CD1c-positive myeloid dendritic cell (primary cell): Measurements from ENCODE around the gene KCNH6.

Source experiments
- DNase-seq: peaks from one replicate; pipeline ENCODE4 v3.0.0-alpha.2; 2016; ENCODE audit errors: extremely low spot score

Gene KCNH6

GRCh38 chr17:63488851-63489250 lies 34.3 kb upstream of the KCNH6 start:
- DNase-seq, result no peak

DNA sequence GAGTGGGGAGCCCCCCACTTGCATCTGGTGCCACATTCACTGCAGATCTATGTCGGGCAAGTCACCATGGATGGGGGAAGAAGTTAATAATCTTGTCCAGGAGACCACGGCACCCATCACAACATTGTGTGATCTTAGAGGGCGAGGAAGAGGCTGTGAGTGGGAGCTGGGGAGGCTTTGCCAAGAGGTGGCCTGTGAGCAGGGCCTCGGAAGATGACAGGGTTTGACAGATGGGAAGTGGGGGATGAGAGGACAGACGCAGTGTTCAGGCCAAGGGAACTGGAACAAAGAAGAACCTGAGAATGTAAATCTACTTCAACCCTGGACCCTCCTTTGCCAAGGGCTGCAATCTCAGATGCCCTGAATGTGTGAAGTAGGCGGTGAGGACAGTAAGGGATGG lies 33.9 kb upstream of the KCNH6 start:
- no peak for DNase-seq

DNA sequence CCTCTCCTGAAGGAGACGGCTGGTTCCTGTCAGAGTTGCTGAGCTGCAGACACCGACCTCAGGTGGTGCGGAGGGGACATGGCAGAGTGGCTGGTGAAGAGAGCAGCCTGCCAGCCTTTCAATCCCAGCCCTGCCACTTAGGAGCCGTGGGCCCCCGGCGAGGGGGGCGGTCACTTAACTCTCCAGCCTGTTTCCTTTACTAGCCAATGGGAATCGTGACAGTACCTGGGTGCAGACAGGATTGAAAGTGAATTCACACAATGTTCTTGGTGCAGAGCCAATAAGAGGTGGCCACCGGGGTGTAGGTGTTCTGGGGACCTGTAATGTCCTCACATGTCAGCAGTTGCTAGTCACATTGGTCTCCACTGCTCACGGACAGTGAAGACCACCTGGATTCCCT lies 32.8 kb upstream of the KCNH6 start:
- no peak for DNase-seq

DNA sequence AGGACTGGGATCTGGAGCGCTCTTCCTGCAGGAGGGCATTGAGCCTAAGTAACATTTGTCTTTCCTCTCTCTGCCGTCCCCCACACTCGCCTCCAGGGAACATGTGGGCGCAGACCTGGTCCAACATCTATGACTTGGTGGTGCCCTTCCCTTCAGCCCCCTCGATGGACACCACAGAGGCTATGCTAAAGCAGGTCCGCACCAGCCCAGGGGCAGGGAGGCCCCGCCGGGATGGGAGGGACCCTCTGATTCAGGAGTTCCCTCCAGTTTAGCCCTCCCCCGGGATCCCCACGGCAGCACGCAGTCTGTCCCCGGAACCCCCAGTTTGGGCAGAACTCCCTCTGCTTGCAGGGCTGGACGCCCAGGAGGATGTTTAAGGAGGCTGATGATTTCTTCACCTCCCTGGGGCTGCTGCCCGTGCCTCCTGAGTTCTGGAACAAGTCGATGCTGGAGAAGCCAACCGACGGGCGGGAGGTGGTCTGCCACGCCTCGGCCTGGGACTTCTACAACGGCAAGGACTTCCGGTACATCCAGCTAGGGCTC lies 32.2 kb upstream of the KCNH6 start:
- DNase-seq, result no peak

DNA sequence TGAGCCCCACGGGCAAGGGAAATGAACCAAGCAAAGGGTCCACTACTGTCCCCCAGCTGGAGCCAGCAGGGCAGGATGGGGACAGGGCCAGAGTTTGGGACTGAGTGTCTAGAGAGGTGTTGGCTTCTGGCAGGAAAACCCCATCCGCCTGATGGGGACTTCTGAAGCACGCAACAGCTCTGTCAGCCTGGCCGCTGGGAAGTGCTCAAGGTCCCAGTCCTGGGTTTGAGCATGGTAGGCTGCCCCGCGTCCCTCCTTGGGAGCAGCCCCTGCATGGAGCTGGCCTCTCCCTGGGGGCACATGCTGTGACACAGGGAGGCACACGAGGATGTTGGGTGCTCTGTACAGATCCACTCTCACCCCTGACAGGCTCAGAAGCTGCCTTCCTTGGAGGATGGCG lies 31.7 kb upstream of the KCNH6 start:
- DNase-seq, result no peak

- DNase-seq, result no peak
Observed at GRCh38 chr17:63491977-63492618, 31.1 kb upstream of the KCNH6 start.

GRCh38 chr17:63492940-63493339 lies 30.2 kb upstream of the KCNH6 start:
- DNase-seq, result no peak

DNA sequence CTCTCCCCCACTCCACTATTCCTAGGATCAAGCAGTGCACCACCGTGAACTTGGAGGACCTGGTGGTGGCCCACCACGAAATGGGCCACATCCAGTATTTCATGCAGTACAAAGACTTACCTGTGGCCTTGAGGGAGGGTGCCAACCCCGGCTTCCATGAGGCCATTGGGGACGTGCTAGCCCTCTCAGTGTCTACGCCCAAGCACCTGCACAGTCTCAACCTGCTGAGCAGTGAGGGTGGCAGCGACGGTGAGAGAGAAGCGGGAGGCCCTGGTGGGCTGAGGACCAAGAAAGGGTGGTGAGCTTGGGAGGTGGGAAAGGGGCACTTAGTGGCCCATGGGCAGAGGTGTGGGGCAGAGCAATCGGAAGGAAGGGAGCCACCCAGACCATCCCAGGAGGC lies 29.7 kb upstream of the KCNH6 start:
- DNase-seq, result no peak

DNA sequence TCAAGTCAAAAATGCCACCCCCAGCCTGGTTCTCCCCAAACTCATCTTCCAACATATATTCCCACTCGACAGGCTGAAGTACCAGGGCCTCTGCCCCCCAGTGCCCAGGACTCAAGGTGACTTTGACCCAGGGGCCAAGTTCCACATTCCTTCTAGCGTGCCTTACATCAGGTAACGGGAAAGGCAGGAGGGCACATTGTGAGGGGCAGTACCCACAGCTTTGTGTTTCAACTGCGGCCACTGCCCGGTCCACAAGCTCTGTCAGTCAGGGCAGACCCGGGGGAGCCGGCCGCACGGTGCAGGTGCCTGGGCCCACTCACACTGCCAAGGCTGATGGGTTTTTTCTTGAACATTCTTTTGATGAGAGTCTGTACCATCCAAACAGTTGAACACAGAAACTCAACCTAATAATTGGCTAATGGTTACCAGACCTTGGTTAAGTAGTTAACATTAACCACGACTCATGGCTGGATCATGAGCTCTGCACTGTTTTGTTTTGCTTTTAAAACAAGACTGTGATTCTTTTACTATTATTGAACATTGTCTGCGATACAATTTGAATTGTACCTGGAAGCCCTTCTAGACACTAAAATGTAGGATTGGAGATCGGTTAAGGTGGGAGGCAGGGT lies 28.7 kb upstream of the KCNH6 start:
- DNase-seq, result no peak

GRCh38 chr17:63495491-63495890 lies 27.7 kb upstream of the KCNH6 start:
- no peak for DNase-seq

DNA sequence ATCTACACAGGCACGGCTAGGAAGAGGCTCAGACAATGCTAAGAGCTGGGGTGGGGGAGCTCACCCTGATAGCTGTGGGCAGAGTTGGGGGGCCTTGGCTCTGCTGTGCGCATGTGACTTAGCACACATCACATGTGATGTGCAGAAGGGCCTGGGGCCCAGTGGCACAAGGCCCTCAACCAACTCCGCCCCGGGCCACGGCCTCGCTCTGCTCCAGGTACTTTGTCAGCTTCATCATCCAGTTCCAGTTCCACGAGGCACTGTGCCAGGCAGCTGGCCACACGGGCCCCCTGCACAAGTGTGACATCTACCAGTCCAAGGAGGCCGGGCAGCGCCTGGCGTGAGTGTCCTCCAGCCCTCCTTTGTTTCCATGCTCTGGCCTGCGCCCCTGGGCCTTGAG lies 27.0 kb upstream of the KCNH6 start:
- no peak for DNase-seq

GRCh38 chr17:63496663-63497400 lies 26.3 kb upstream of the KCNH6 start:
- DNase-seq, result no peak

DNA sequence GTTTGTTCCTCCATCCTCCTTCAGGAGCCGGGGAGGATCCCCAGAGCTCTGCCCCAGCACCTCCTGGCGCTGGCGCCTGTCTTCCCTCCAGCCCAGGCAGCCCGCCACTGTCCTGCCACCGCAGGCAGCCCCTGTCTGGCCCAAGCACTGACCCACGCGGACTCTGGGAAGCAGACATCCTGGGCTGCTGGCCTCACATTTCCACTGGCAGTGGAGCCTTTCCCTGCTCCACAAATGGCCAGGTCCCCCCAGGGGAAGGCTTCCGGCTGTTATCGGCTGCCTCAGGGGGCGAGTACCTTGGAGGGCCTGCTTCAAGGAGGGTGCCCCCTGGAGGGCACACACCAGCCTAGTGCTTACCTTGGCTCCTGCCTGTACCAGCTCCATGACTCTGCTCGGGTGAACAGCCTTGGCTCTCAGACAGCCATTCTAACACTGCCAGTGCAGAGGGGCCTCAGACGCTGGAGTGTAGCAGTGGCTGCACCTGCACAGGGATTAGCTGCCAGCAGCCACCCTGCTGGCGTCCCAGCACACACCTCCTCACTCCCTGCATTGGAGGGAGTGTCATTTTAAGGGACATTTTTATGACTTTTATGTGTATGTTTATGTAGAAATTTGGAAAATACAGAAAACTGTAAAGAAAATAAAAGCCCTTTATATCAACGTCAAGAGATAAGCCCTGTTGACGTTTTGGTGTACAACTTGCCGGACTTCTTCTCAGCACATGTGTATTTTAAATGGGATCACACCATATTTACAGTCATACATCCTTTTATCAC lies 25.3 kb upstream of the KCNH6 start:
- DNase-seq, result no peak

GRCh38 chr17:63498626-63499195 lies 24.4 kb upstream of the KCNH6 start:
- no peak for DNase-seq

DNA sequence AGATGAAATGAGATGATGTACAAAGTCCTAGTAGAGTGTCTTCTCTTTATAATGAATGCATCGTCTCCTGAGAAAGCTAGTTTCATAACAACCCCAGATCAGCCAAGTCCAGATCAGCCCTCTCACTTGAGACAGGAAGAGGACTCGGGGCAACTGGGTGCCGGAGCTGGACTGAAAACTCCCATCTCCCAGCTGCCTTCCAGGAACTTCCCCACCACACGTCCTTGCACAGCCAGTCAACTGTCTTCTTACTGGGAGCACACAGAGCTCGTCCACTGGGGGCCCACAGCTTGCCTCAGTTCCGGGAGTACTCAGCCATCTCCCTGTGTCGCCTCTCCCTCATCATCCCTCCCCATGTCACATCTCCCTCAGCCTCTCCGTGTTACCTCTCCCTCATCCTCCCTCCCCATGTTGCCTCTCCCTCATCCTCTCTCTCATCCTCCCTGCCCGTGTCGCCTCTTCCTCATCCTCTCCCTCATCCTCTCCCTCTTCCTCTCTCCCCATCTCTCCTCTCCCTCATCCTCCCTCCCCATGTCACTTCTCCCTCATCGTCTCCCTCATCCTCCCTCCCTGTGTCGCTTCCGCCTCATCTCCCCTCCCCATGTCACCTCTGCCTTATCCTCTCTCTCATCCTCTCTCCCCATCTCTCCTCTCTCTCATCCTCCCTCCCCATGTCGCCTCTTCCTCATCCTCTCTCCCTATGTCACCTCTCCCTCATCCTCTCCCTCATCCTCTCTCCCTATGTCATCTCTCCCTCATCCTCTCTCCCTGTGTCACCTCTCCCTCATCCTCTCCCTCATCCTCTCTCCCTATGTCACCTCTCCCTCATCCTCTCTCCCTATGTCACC lies 22.4 kb upstream of the KCNH6 start:
- DNase-seq, result peak; percentile 60

GRCh38 chr17:63503341-63503705 lies 19.8 kb upstream of the KCNH6 start:
- no peak for DNase-seq

DNA sequence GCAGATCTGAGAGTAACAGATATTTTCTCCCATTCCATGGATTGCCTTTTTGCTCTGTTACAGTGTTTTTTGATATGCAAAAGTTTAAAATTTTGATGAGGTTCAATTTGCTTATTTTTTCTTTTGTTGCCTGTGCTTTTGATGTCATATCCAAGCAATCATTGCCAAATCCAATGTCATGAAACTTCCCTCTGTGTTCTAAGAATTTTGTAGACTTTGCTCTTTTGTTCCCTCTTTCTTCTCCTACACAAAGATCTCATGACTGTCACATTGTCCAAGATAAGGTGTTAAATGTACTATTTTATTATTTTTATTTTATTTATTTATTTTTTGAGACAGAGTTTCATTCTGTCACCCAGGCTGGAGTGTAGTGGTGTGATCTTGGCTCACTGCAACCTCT lies 18.9 kb upstream of the KCNH6 start:
- peak; percentile 75 for DNase-seq

GRCh38 chr17:63505341-63505740 lies 17.8 kb upstream of the KCNH6 start:
- peak; percentile 76 for DNase-seq

DNA sequence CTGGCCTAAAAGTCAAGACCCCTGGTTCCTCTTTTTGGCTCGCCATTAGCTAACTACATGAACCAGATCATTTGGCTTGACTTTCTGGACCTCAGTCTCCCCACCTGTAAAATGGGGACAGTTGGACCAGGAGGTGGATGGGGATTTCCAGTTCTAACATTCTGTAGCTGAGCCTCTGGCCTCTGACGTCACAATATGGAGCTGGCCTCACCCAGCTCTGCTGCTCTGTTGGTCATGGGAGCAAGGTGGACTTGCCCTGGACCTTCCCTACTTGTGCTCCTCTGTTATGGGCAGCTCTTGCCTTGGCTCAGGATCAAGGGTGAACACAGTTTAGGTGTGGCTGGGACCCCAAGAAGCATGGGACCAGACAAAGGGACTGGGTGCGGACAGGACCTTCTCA lies 16.5 kb upstream of the KCNH6 start:
- DNase-seq, result no peak

DNA sequence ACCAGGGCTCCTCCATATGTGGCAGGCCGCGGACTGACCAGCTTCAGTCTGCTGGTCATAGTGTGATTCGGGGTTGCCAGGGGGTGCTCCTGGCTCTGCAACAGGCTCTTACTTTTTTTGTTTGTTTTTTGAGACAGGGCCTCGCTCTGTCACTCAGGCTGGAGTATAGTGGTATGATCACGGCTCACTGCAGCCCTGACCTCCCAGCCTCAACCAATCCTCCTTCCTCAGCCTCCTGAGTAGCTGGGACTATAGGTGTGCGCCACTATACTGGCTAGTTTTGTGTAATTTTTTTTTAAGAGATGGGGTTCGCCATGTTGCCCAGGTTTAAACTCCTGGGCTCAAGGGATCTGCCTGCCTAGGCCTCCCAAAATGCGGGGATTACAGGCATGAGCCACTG lies 11.8 kb upstream of the KCNH6 start:
- DNase-seq, result no peak

GRCh38 chr17:63512388-63512787 lies 10.8 kb upstream of the KCNH6 start:
- no peak for DNase-seq
